HG03520 (cell line): ENCODE results near the gene RAB3C.

Source experiments
- ATAC-seq: cut with Tn5 transposase; IDR thresholded peaks from one replicate; pipeline ENCODE4 v1.9.1; 2021; ENCODE audit warnings: mild to moderate bottlenecking, moderate library complexity; ENCODE audit not compliant: unreplicated experiment

The RAB3C gene

GRCh38 chr5:58905944-58906343, 323.1 kb downstream of the RAB3C start:
- ATAC-seq = no peak
